ENCODE results near the gene H3-3A. TPM values are rescaled to one million over a fixed set of nuclear protein-coding genes. Genes with fewer than 3 reads are reported as not detected.
A peak's percentile ranks its signal among the peaks of the same experiment; 100 is the strongest.
"Not testable (repeated sequence)": the region's sequence is repeated elsewhere in the genome, so short reads cannot be mapped to it uniquely, and the experiment has no call there.

The H3-3A gene
- total and polyA plus RNA-seq, 7 experiments from 2014 or later, result 388 to 832 (median 498) TPM

DNA sequence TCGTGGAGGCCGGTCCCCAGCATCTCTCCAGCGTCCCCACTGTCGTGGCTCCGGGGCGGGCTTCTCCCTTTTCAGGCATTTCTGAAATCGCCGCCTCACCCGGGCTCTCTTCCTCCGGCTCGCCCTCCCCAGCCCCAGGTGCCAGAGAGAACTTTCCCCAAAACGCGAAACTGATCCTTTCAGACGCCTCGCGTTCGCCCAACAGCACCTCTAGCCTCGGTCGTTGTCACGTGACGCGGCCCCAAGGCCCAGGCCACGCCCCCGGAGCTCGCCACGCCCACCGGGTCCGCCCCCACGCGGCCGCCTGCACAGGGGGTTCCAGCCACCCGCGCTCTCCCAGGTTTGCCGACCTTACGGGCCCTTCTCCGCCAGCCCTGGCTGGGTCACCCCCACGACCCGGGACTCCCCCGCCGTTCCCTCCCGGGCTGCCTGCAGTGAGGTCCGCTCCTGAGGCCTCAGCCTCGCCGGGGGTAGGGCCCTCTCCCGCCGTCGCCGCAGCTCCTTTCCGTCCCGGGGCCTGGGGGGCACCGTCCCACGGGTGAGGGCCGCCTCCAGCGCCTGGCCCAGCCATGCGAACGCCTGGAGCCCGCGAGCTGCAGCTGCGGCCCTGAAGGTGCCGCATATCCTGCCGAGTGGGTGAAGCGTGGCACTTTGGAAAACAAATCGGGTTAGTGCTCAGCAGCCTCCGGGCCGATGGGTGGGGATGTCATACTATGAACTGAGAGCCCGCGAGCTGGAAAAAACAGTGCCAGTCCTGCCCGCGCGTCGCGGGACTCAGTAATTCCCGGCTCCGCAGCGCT is 21.0 kb downstream of the H3-3A start:
- Histone ChIP-seq H3K4me3 (ENCODE audit: low read length) (peak overlapping the region; percentile 77), H3K27me3 (ENCODE audit: control insufficient read depth in 2 of 2, insufficient read depth in 2 of 2, low read length in 2 of 2) (no peaks in the 10 kb centered on the region), H3K36me3 (ENCODE audit: control insufficient read depth in 2 of 3, insufficient read depth in 3 of 3, low read length in 3 of 3) (no peaks in the 10 kb centered on the region), H3K4me1 (ENCODE audit: control insufficient read depth in 2 of 2, insufficient read depth in 2 of 2, low read length in 2 of 2) (peaks cover 5 to 8% of the 10 kb centered on the region in 2 donors), H3K9me3 (ENCODE audit: control insufficient read depth in 2 of 3, low read length in 3 of 3) (no peaks in the 10 kb centered on the region), H3K27ac (ENCODE audit: low read depth, low read length) (peak overlapping the region; percentile 65)
- no peaks in the 10 kb centered on the region for H3K36me3 Mint-ChIP-seq
- H3K27me3 Mint-ChIP-seq, result peaks cover 0 to 10% (median 0%) of the 10 kb centered on the region in 5 donors
- intact Hi-C loops (cut with micrococcal nuclease), result loop anchor here (1.0 to 5.0 kb wide), 10 partner anchors 17 to 617 kb away; partner anchors contain the start of genes ACBD3 (in 2 of the 2) and SDE2 (in 1 of the 2)
- peak overlapping the region; percentile 78 to 94 (median 91) for H3K4me3 Mint-ChIP-seq
- peaks cover 5 to 12% (median 8%) of the 10 kb centered on the region in 7 donors for H3K4me1 Mint-ChIP-seq
- ChIA-PET CTCF (interaction anchor here (0.6 to 3.2 kb wide), 5 partner anchors 15 to 424 kb away, joined by 3 to 14 read pairs (median 6); partner anchors contain the start of gene H3-3A), POLR2A (interaction anchor here (0.5 to 4.2 kb wide), 12 partner anchors 8 to 306 kb away, joined by 3 to 41 read pairs (median 8); partner anchors contain the start of genes H3-3A, SDE2 and SRP9)
- DNase-seq (peak; percentile 79 to 98 (median 87)), ATAC-seq (peak; percentile 98)
- no peaks in the 10 kb centered on the region for H3K9me3 Mint-ChIP-seq
- peak overlapping the region; percentile 25 to 93 (median 75) for H3K27ac Mint-ChIP-seq

DNA sequence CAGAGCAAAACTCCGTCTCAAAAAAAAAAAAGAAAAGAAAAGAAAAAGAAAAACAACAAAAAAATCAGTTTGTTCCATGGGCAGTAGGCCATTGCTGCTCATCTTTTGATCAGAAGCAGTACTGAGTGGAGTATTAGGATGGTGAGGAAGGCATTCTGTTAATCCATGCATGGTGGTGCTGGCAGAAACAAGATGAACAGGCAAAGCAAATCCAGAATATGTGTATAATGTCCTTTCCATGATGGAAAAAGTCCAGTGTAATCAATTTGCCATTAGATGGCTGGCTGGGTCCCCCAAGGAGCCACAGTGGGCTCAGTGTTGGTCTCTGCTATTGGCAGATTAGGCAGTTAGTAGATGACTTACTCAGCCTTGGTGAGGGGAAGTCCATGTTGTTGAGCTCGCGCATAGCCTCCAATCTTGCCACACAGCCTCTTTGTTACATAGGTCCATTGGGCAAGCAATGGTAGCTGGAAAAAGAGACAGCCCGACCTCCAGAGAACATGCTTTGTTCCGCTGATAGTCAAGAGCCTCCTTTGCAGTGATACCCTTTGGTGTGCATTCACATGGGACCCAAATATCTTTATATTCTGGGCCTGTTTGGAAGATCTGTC is 23.3 kb downstream of the H3-3A start:
- Mint-ChIP-seq H3K4me3 (no peak overlapping the region), H3K27me3 (peaks cover 0 to 13% (median 0%) of the 10 kb centered on the region in 5 donors), H3K4me1 (peaks cover 5 to 12% (median 8%) of the 10 kb centered on the region in 7 donors), H3K9me3 (no peaks in the 10 kb centered on the region), H3K27ac (peak overlapping the region in 1 of 9 donors; percentile 17), H3K36me3 (peaks cover 0 to 3% (median 0%) of the 10 kb centered on the region in 5 donors)
- DNase-seq (peak in 1 of 9 donors; percentile 19), ATAC-seq (no peak)
- Histone ChIP-seq H3K27me3 (ENCODE audit: control insufficient read depth in 2 of 2, insufficient read depth in 2 of 2, low read length in 2 of 2) (no peaks in the 10 kb centered on the region), H3K9me3 (ENCODE audit: control insufficient read depth in 2 of 3, low read length in 3 of 3) (no peaks in the 10 kb centered on the region), H3K36me3 (ENCODE audit: control insufficient read depth in 2 of 3, insufficient read depth in 3 of 3, low read length in 3 of 3) (no peaks in the 10 kb centered on the region), H3K4me3 (ENCODE audit: low read length) (no peak overlapping the region), H3K27ac (ENCODE audit: low read depth, low read length) (no peak overlapping the region), H3K4me1 (ENCODE audit: control insufficient read depth in 2 of 2, insufficient read depth in 2 of 2, low read length in 2 of 2) (peaks cover 5 to 8% of the 10 kb centered on the region in 2 donors)
- ChIA-PET CTCF (interaction anchor here (2.4 kb wide), 1 partner anchor 21 kb away, joined by 11 read pairs; no protein-coding TSS in a partner anchor), POLR2A (interaction anchor here (4.2 kb wide), 1 partner anchor 19 kb away, joined by 41 read pairs; no protein-coding TSS in a partner anchor)
- intact Hi-C loops (cut with micrococcal nuclease), result no loop called here

DNA sequence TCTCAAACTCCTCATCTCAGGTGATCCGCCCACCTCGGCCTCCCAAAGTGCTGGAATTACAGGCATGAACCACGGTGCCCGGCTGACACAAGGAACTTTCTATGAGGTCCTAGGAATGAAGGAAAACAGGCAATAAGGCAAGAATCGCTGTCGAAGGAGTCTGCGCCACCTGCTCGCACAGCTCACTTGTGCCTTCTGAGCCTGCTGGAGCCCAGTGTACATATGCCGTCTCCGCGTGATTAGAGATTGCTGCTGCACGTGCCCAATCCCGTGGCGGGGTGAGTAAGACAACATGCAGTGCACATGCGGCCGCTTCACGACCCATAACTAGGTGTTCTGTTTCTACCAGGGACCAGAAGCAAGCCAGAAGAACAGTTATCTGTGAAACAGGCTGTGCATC is 24.3 kb downstream of the H3-3A start:
- H3K4me1 ChIP-seq (ENCODE audit: control insufficient read depth in 2 of 2, insufficient read depth in 2 of 2, low read length in 2 of 2), result peaks cover 5 to 8% of the 10 kb centered on the region in 2 donors
- H3K27me3 ChIP-seq (ENCODE audit: control insufficient read depth in 2 of 2, insufficient read depth in 2 of 2, low read length in 2 of 2), result no peaks in the 10 kb centered on the region
- H3K27me3 Mint-ChIP-seq, result peaks cover 0 to 16% (median 0%) of the 10 kb centered on the region in 5 donors
- CTCF ChIA-PET, result interaction anchor here (1.1 kb wide), 1 partner anchor 22 kb away, joined by 3 read pairs; no protein-coding TSS in a partner anchor
- no peaks in the 10 kb centered on the region for H3K9me3 ChIP-seq (ENCODE audit: control insufficient read depth in 2 of 3, low read length in 3 of 3)
- no peak overlapping the region for H3K4me3 Mint-ChIP-seq
- peaks cover 0 to 3% (median 0%) of the 10 kb centered on the region in 5 donors for H3K36me3 Mint-ChIP-seq
- intact Hi-C loops (cut with micrococcal nuclease), result no loop called here
- no peak overlapping the region for H3K4me3 ChIP-seq (ENCODE audit: low read length)
- no peak overlapping the region for H3K27ac Mint-ChIP-seq
- peaks cover 5 to 12% (median 7%) of the 10 kb centered on the region in 7 donors for H3K4me1 Mint-ChIP-seq
- no peak overlapping the region for H3K27ac ChIP-seq (ENCODE audit: low read depth, low read length)
- H3K36me3 ChIP-seq (ENCODE audit: control insufficient read depth in 2 of 3, insufficient read depth in 3 of 3, low read length in 3 of 3), result no peaks in the 10 kb centered on the region
- POLR2A ChIA-PET, result no interaction called here
- DNase-seq (peak in 1 of 9 donors; percentile 18), ATAC-seq (no peak)
- no peaks in the 10 kb centered on the region for H3K9me3 Mint-ChIP-seq

DNA sequence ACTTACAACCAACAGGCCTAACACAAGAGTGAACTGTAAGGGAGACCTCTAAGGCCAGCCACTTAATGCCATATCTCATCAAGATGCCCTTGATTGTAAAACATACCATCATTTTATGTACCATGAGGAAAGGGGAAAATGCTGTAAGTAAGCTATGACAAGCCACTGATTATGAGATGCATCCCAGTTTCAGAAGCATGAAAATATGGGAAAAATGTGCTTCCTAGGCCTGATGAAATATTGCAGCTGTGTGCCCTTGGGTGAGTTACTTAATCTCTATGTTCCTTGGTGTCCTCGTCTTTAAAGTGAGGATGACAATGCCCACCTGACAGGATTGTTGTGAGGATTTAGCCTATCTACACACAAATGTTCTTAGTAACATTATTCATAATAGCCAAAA is 28.9 kb downstream of the H3-3A start:
- Histone ChIP-seq H3K9me3 (ENCODE audit: control insufficient read depth in 2 of 3, low read length in 3 of 3) (no peaks in the 10 kb centered on the region), H3K27me3 (ENCODE audit: control insufficient read depth in 2 of 2, insufficient read depth in 2 of 2, low read length in 2 of 2) (no peaks in the 10 kb centered on the region), H3K27ac (ENCODE audit: low read depth, low read length) (no peak overlapping the region), H3K4me3 (ENCODE audit: low read length) (no peak overlapping the region), H3K4me1 (ENCODE audit: control insufficient read depth in 2 of 2, insufficient read depth in 2 of 2, low read length in 2 of 2) (no peaks in the 10 kb centered on the region), H3K36me3 (ENCODE audit: control insufficient read depth in 2 of 3, insufficient read depth in 3 of 3, low read length in 3 of 3) (no peaks in the 10 kb centered on the region)
- ChIA-PET CTCF (interaction anchor here (1.1 kb wide), 1 partner anchor 34 kb away, joined by 3 read pairs; no protein-coding TSS in a partner anchor), POLR2A (interaction anchor here (0.7 kb wide), 1 partner anchor 9 kb away, joined by 3 read pairs; no protein-coding TSS in a partner anchor)
- Mint-ChIP-seq H3K4me3 (no peak overlapping the region), H3K4me1 (no peaks in the 10 kb centered on the region), H3K36me3 (peaks cover 0 to 3% (median 0%) of the 10 kb centered on the region in 5 donors), H3K9me3 (no peaks in the 10 kb centered on the region), H3K27me3 (peaks cover 0 to 19% (median 5%) of the 10 kb centered on the region in 5 donors), H3K27ac (no peak overlapping the region)
- no peak for ATAC-seq
- intact Hi-C loops (cut with micrococcal nuclease), result no loop called here
- no peak for DNase-seq

DNA sequence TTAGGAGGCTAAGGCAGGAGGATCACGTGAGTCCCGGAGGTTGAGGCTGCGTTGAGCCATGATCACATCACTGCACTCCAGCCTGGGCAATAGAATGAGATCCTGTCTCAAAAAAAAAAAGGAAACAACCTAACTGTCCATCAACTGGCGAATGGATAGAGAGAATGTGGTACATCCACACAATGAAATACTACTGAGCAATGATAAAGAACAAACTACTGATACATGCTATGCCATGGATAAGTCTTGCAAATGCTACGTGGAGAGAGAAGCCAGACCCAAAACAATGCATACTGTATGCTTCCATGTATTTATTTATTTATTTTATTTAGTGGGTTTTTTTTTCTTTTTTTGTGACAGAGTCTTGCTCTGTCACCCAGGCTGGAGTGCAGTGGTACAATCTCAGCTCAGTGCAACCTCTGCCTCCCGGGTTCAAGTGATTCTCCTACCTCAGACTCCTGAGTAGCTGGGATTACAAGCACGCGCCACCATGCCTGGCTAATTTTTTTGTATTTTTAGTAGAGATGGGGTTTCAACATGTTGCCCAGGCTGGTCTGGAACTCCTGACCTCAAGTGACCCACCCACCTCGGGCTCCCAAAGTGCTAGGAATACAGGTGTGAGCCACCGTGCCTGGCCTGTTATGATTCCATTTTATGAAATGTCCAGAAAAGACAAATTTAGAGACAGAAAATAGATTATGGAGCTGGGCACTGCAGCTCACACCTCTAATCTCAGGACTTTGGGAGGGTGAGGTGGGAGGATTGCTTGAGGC is 29.7 kb downstream of the H3-3A start:
- H3K27me3 Mint-ChIP-seq, result peaks cover 0 to 23% (median 5%) of the 10 kb centered on the region in 5 donors
- intact Hi-C loops (cut with micrococcal nuclease); H3K27ac Mint-ChIP-seq; H3K4me3 Mint-ChIP-seq; H3K36me3 ChIP-seq (ENCODE audit: control insufficient read depth in 2 of 3, insufficient read depth in 3 of 3, low read length in 3 of 3); H3K4me1 Mint-ChIP-seq; H3K9me3 ChIP-seq (ENCODE audit: control insufficient read depth in 2 of 3, low read length in 3 of 3); DNase-seq; H3K4me1 ChIP-seq (ENCODE audit: control insufficient read depth in 2 of 2, insufficient read depth in 2 of 2, low read length in 2 of 2); H3K9me3 Mint-ChIP-seq; H3K36me3 Mint-ChIP-seq; H3K27ac ChIP-seq (ENCODE audit: low read depth, low read length); H3K4me3 ChIP-seq (ENCODE audit: low read length); ATAC-seq; H3K27me3 ChIP-seq (ENCODE audit: control insufficient read depth in 2 of 2, insufficient read depth in 2 of 2, low read length in 2 of 2): not testable (repeated sequence)
- ChIA-PET POLR2A (interaction anchor here (1.0 to 1.9 kb wide), 2 partner anchors 9 to 18 kb away, joined by 4 to 8 read pairs; no protein-coding TSS in a partner anchor), CTCF (interaction anchor here (1.4 kb wide), 1 partner anchor 28 kb away, joined by 4 read pairs; no protein-coding TSS in a partner anchor)

DNA sequence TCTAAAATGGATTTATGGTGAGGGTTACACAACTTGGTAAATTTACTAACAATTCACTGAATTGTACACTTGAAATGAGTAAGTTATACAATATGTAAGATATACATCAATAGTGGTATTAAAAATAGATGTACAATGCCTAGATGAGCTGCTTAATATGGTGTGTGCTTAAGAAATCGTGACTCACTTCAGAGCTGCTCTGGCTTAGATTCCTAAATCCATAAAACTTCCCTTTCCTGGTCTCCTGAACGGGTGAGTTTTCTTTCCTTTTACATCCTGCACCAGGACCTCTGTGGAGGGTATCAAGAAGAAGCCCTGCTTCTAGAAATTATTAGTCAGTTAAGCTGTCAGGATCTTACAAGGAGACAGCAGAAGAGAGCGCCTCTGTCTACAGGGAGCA is 30.4 kb downstream of the H3-3A start:
- intact Hi-C loops (cut with micrococcal nuclease), result no loop called here
- Mint-ChIP-seq H3K4me3 (no peak overlapping the region), H3K27me3 (peaks cover 0 to 28% (median 5%) of the 10 kb centered on the region in 5 donors), H3K36me3 (peaks cover 0 to 3% (median 0%) of the 10 kb centered on the region in 5 donors), H3K27ac (no peak overlapping the region), H3K9me3 (no peaks in the 10 kb centered on the region), H3K4me1 (no peaks in the 10 kb centered on the region)
- H3K4me1 ChIP-seq (ENCODE audit: control insufficient read depth in 2 of 2, insufficient read depth in 2 of 2, low read length in 2 of 2), result no peaks in the 10 kb centered on the region
- no peaks in the 10 kb centered on the region for H3K9me3 ChIP-seq (ENCODE audit: control insufficient read depth in 2 of 3, low read length in 3 of 3)
- POLR2A ChIA-PET, result interaction anchor here (1.0 to 1.9 kb wide), 2 partner anchors 10 to 17 kb away, joined by 4 to 8 read pairs; no protein-coding TSS in a partner anchor
- CTCF ChIA-PET, result interaction anchor here (1.4 kb wide), 1 partner anchor 28 kb away, joined by 4 read pairs; no protein-coding TSS in a partner anchor
- DNase-seq (no peak), ATAC-seq (no peak)
- no peak overlapping the region for H3K4me3 ChIP-seq (ENCODE audit: low read length)
- no peak overlapping the region for H3K27ac ChIP-seq (ENCODE audit: low read depth, low read length)
- no peaks in the 10 kb centered on the region for H3K27me3 ChIP-seq (ENCODE audit: control insufficient read depth in 2 of 2, insufficient read depth in 2 of 2, low read length in 2 of 2)
- H3K36me3 ChIP-seq (ENCODE audit: control insufficient read depth in 2 of 3, insufficient read depth in 3 of 3, low read length in 3 of 3), result no peaks in the 10 kb centered on the region

Data from naive thymus-derived CD4-positive, alpha-beta T cell (primary cell).